ENCODE data around the gene CCDC154.
"Not testable (repeated sequence)": the region's sequence is repeated elsewhere in the genome, so short reads cannot be mapped to it uniquely, and the experiment has no call there.

CCDC154 gene

GRCh38 chr16:1449201-1449788 lies 4.9 kb upstream of the CCDC154 start:
- no peaks in the 10 kb centered on the region for H3K27me3 Mint-ChIP-seq
- peak overlapping the region; percentile 59 for H3K27ac Mint-ChIP-seq
- no peaks in the 10 kb centered on the region for H3K9me3 Mint-ChIP-seq
- H3K36me3 Mint-ChIP-seq, result no peaks in the 10 kb centered on the region
- no peaks in the 10 kb centered on the region for H3K4me1 Mint-ChIP-seq
- H3K4me3 Mint-ChIP-seq, result no peak overlapping the region

DNA sequence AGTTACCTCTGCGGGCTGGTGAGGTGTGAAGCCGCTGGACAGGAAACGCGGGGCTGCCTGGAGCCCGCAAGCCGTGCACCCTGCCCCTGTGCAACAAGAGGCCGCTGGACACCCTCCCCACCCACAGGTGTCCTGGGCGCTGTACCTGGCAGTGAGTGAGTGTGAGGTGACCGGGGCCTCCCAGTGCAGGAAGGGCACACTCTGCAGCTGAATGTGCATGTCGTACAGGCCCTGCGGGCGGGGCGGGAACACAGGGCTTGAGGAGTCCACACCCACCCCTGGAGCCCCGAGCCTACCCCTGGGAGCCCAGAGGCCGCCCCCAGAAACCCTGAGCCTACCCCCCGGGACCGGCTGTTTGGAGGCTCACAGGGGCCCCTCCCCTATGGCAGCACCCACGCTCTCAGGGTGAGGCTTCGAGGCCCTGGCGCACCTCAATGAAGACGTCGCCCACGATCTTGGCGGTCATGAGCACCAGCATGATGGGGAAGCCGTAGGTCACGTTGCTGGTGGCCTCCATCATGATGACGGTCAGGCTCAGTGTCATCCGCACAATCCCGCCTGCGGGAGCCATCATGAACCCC lies 4.3 kb upstream of the CCDC154 start:
- no peaks in the 10 kb centered on the region for H3K9me3 Mint-ChIP-seq
- H3K36me3 Mint-ChIP-seq, result no peaks in the 10 kb centered on the region
- H3K27ac Mint-ChIP-seq, result peak overlapping the region; percentile 59
- no peak overlapping the region for H3K4me3 Mint-ChIP-seq
- H3K4me1 Mint-ChIP-seq, result no peaks in the 10 kb centered on the region
- no peaks in the 10 kb centered on the region for H3K27me3 Mint-ChIP-seq

- Mint-ChIP-seq H3K4me3 (no peak overlapping the region), H3K36me3 (no peaks in the 10 kb centered on the region), H3K27me3 (no peaks in the 10 kb centered on the region), H3K27ac (no peak overlapping the region), H3K4me1 (no peaks in the 10 kb centered on the region), H3K9me3 (no peaks in the 10 kb centered on the region)
Measured at GRCh38 chr16:1447965-1448364, 3.6 kb upstream of the CCDC154 start.

DNA sequence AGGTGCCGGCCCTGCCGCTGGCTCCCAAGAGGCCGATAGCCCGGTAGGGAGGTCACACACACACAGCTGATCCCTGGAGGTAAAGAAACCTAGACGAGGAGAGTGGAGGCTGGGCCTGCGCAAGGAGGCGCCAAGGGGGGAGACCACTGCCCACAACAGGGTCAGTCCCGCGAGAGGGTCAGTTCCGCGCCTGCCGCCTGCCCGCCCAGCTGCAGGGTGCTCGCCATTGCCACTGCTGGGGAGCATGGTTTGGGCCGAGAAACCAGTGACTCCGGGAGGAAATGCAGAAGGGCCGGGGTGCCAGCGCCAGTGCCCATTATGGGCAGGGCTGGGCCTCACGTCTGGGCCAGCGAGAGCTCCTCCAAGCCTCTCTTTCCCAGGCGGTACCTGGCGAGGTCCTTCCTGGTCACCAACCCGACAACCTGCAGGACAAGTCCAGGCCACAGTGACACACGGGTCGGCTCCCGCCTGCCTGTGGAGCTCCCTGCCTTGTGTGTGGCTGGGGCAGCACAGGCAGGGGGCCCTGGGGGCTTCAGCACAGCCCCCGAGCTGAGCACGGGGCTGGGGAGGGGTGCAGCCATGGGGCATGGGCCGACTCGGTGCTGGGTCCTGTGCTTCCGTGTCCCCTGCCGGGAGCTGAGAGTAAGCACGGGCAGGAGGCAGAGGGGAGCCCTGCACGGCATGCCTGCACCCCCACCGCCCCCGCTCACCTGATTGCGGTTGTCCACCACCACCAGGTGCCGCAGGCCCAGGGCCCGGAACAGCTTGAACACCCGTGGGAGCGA lies 2.1 kb upstream of the CCDC154 start:
- Mint-ChIP-seq H3K36me3 (no peaks in the 10 kb centered on the region), H3K27ac (no peak overlapping the region), H3K27me3 (no peaks in the 10 kb centered on the region), H3K4me3 (no peak overlapping the region), H3K4me1 (no peaks in the 10 kb centered on the region), H3K9me3 (no peaks in the 10 kb centered on the region)

DNA sequence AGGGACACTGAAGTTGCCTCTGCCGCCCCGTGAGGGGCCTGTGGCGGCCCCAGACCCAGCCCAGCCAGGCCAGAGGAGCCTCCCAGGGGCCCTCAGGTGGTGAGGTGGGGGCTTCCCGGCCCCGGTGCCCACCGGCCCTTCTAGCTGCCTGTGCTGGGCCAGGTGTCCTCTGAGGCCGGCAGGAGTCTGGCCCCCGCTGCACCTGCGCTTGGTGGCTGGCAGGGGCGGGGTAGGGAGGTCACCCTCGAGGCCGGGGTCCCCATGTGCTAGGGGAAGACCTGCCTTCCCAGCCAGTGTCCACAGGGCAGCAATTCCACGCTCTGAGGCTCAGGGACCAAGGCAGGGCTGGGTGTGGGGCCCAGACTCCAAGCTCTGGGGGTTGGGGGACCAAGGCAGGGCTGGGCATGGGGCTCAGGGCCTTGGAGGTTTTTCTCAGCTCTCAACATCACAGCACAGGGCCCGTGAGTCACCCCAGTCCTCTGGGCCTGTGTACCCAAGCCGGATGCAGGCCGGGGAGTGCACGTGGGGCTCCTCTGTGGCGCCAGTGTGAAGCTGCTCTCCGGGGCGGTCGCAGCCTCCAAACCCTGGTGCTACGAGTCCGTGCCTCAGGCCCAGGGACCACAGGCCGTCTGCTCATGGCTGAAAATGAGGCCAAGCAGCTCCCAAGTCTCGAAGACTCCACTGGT lies 1.3 kb upstream of the CCDC154 start:
- Mint-ChIP-seq H3K27me3 (no peaks in the 10 kb centered on the region), H3K4me3 (no peak overlapping the region), H3K27ac (no peak overlapping the region), H3K9me3 (no peaks in the 10 kb centered on the region), H3K4me1 (no peaks in the 10 kb centered on the region), H3K36me3 (no peaks in the 10 kb centered on the region)

DNA sequence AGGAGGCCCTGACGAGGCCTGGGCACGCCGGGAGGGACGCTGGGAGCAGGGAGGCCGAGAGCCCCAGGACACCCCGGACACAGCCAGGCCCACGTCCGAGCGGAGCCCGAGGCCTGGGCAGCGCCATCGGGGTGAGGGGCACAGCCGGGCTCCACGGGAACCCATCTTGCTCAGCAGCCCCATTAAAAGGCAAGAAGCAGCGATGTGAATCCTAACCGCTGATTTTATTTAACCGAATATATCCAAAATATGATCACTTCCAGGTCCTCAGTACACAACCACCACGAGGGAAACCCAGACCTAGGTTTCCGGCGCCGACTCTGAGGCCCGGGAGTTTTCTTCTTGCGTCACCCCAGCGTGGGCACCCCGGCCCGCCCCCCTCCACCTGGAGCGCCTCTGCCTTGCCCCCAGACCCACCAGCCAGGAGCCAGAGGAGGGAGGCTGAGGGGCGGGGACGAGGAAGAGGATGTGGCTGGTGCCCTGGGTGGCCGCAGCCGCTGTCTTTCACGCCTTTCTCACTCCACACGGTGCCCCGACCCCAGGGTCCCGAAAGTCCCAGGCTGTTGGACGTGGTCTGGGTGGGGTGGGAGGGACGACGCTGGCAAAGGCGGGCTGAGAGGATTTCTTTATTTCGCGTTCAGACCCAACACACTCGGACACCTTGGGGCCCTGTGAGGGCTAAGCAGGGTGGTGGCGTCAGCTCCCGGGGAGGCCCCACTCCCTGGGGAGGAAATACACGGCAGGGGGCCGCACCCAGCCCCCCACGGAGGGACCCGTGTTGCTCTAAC lies 568 bp upstream of the CCDC154 start:
- H3K27me3 Mint-ChIP-seq, result no peaks in the 10 kb centered on the region
- no peaks in the 10 kb centered on the region for H3K4me1 Mint-ChIP-seq
- H3K27ac Mint-ChIP-seq, result no peak overlapping the region
- no peaks in the 10 kb centered on the region for H3K9me3 Mint-ChIP-seq
- H3K36me3 Mint-ChIP-seq, result no peaks in the 10 kb centered on the region
- H3K4me3 Mint-ChIP-seq, result no peak overlapping the region

GRCh38 chr16:1443403-1443973 lies 868 bp downstream of the CCDC154 start:
- Mint-ChIP-seq H3K27ac (no peak overlapping the region), H3K4me1 (no peaks in the 10 kb centered on the region), H3K9me3 (no peaks in the 10 kb centered on the region), H3K4me3 (no peak overlapping the region), H3K36me3 (no peaks in the 10 kb centered on the region), H3K27me3 (no peaks in the 10 kb centered on the region)

GRCh38 chr16:1442697-1443096 lies 1.7 kb downstream of the CCDC154 start:
- Mint-ChIP-seq H3K36me3 (no peaks in the 10 kb centered on the region), H3K4me1 (no peaks in the 10 kb centered on the region), H3K27me3 (no peaks in the 10 kb centered on the region), H3K9me3 (no peaks in the 10 kb centered on the region), H3K4me3 (no peak overlapping the region), H3K27ac (no peak overlapping the region)

DNA sequence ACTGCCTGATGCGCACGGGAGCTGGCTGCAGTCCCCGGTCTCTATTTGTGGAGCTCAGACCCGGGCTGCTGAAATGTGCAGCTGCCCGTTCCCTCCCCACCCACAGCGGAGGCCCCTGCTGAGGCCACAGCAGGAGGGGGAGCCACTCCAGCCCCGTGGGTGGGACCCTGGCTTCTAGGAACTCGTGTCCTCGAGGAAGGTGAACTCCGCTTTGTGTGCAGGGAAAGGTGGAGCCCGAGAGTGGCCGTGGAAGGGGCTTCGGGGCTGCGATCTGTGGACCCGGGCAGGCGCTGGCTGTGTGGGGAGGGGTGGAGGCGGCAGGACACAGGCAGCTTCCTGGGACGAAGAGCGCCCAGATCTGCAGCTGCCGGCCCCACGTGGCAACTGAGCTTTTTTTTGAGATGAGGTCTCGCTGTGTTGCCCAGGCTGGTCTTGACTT lies 2.9 kb downstream of the CCDC154 start:
- Mint-ChIP-seq H3K4me1 (no peaks in the 10 kb centered on the region), H3K4me3 (no peak overlapping the region), H3K9me3 (no peaks in the 10 kb centered on the region), H3K36me3 (no peaks in the 10 kb centered on the region), H3K27me3 (no peaks in the 10 kb centered on the region), H3K27ac (no peak overlapping the region)

DNA sequence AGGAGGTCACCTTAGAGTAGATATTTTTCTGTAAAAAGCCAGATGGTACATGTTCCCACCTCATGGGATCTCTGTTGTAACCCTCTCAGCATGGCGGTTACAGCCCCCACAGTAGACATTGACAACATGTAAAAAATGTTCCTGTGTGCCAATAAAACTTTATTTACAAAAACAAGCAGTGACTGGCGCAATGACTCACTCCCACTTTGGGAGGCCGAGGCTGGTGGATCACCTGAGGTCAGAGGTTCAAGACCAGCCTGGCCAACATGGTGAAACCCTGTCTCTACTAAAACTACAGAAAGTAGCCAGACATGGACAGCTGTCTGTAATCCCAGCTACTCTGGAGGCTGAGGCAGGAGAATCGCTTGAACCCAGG lies 4.7 kb downstream of the CCDC154 start:
- H3K27me3 Mint-ChIP-seq, H3K9me3 Mint-ChIP-seq, H3K27ac Mint-ChIP-seq, H3K4me3 Mint-ChIP-seq, H3K4me1 Mint-ChIP-seq, H3K36me3 Mint-ChIP-seq: not testable (repeated sequence)

DNA sequence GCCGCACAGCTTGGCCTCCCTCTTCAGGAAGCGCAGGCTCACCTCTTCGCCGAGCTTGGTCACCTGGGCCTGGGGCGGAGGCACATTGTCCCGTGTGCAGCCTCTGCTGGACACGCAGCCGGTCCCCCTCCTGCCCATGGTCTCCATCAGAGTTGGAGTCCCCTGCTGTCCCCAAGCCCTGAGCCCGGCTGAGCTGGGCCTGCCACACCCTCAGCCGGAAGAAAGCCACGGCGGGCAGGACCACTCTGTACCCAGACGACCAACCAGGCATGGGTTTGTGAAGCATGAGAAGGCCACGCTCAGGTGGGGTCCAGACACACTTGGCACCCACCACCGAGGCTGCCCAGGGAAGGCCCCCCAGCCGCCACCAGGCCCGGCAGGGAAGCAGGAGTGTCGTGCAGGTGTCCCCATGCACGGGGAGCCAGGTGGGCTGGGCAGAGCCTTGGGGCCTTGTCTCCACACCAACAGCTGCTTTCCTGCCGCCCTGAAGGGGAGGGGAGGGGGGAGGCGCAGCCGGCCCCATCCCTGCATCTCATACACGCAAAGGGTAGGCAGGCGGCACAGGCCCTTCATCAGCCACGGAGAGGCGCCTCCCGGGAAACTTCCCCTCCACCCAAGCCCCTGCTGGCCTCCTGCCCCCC lies 5.2 kb downstream of the CCDC154 start:
- Mint-ChIP-seq H3K27ac (no peak overlapping the region), H3K27me3 (no peaks in the 10 kb centered on the region), H3K9me3 (no peaks in the 10 kb centered on the region), H3K4me3 (no peak overlapping the region), H3K36me3 (no peaks in the 10 kb centered on the region), H3K4me1 (no peaks in the 10 kb centered on the region)

- H3K4me1 Mint-ChIP-seq, result no peaks in the 10 kb centered on the region
- H3K27ac Mint-ChIP-seq, result no peak overlapping the region
- no peaks in the 10 kb centered on the region for H3K36me3 Mint-ChIP-seq
- no peak overlapping the region for H3K4me3 Mint-ChIP-seq
- no peaks in the 10 kb centered on the region for H3K27me3 Mint-ChIP-seq
- no peaks in the 10 kb centered on the region for H3K9me3 Mint-ChIP-seq
Measured at GRCh38 chr16:1438229-1439057, 5.9 kb downstream of the CCDC154 start.

DNA sequence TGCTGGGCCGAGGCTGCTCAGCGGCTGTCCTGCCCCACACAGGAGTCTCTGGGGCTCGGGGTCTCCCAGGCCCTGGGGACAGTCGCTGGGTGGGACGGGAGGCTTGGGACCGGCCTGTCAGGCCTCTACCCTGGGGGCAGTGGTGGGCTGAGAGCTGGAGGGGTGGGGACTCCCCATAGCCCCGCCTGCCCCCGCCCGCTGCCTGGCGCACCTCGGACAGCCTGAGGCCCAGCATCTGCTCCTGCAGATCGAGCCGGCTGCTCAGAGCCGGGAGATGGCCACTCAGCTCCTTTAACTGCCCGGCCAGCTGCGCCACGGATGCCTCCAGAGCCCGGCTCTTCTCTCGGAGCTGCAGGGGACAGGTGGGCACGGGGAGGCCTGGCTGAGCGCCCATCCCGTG lies 6.8 kb downstream of the CCDC154 start:
- no peaks in the 10 kb centered on the region for H3K27me3 Mint-ChIP-seq
- no peak overlapping the region for H3K27ac Mint-ChIP-seq
- no peak overlapping the region for H3K4me3 Mint-ChIP-seq
- H3K4me1 Mint-ChIP-seq, result no peaks in the 10 kb centered on the region
- no peaks in the 10 kb centered on the region for H3K36me3 Mint-ChIP-seq
- H3K9me3 Mint-ChIP-seq, result no peaks in the 10 kb centered on the region

- Mint-ChIP-seq H3K27ac (no peak overlapping the region), H3K9me3 (no peaks in the 10 kb centered on the region), H3K4me3 (no peak overlapping the region), H3K36me3 (no peaks in the 10 kb centered on the region), H3K4me1 (no peaks in the 10 kb centered on the region), H3K27me3 (no peaks in the 10 kb centered on the region)
Measured at GRCh38 chr16:1436731-1437355, 7.5 kb downstream of the CCDC154 start.
